NCI-H1930 (cell line): ENCODE results near the gene ZNF80.

Experiments
- DNase-seq, 2 experiments: peaks; one replicate each; lab custom pipeline; 2025; lab: John Stamatoyannopoulos, UW

Gene ZNF80

DNA sequence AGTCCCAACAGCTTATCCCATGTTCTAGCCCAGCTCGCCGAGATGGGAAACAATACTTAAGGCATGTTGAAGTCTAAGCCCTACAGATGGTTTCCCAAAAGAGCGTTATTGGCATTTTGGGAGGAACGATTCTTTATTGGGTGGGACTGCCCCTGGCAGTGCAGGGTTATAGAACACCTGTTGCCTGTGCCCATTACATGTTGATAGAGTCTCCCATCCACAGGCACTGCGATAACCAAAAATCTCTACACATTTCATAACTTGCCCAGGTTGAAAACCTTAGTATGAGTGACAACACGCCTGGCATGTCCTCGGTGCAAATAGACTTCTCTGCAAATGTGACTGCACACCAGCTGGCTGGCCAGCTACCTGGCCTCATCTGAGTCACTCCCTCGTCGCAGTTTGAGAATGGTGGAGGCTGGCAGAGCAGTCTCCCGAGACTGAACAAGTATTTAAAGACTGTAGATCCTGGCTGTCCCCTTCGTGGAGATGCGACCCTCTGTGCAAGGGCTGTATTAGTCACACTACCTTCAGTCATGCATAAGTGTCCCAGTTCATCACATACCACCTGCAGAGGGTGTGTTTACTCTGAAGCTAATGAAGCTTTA lies 18.7 kb downstream of the ZNF80 start:
- no peak for DNase-seq

- DNase-seq, result no peak
Measured at GRCh38 chr3:114218006-114218405, 19.4 kb downstream of the ZNF80 start.

DNA sequence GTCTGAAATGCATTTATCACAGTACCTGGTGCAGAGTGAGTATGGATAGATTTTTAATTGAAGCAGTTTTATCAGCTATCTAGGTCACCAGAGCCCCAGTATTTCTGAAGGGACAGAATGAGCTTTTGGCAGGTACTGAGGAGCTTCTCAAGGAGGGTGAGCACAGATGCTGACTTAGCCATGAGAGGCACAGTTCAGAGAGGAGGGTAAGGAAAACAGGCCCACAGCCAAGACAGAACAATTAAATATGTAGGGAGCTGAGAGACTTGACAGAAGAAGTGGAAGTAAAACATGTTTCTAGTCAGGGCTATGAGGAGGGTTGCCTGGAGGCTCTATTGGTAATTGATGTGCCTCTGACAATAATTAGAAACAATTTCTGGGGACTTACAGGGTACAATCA lies 20.1 kb downstream of the ZNF80 start:
- no peak for DNase-seq

GRCh38 chr3:114216186-114216970 lies 21.0 kb downstream of the ZNF80 start:
- DNase-seq, result no peak

DNA sequence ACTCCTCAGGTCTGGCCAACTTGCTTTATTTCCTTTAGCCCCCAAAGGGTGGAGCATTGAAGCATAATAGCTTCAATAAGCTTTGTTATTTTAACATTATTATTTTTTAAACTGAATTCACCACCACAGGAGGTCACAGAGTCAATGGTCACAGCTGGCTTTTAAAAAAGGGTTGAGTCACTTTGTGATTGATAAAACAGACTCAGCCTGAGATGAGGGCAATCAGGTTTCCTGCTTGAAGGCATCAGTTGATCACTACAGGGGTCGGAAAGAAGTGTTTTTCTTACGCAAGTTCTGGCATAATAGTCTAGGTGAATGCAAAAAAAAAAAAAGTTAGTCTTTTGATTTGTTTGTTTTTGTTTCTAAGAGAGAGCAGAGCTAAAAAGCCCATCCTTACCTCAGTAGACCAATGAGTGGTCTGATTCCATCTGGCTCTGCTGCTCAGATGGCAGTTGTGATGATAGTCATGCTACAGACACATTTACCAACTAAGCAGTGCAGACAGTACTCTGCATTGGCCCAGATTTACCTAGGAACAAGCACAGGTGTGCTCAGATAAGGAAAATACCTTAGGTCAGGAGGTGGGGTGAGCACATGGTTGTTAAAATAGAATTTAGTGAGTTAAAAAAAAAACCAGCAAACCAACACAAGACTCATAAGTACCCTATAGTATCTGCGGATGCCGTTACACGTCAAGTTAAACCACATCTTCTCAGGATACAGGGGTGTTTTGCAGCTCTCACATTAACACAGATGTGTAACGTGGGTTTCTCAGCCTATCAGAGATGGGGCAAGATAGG lies 22.6 kb downstream of the ZNF80 start:
- no peak for DNase-seq

- no peak for DNase-seq
Measured at GRCh38 chr3:114213627-114214541, 23.5 kb downstream of the ZNF80 start.

DNA sequence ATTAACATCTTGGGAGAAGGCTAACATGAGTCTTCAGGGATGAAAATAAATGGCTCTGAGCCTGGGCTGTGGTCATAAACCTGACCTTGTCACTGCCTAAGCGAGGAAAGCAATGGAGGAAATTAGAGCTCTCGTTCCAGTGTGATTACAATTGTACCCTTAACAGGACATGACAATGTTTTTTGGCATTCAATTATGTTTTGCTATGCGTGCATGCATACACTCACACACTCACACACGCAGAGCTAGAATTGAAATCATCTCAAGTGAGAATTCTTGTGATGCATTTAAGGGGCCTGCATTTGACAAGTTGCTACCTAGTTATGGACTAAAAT lies 24.1 kb downstream of the ZNF80 start:
- DNase-seq, result no peak

DNA sequence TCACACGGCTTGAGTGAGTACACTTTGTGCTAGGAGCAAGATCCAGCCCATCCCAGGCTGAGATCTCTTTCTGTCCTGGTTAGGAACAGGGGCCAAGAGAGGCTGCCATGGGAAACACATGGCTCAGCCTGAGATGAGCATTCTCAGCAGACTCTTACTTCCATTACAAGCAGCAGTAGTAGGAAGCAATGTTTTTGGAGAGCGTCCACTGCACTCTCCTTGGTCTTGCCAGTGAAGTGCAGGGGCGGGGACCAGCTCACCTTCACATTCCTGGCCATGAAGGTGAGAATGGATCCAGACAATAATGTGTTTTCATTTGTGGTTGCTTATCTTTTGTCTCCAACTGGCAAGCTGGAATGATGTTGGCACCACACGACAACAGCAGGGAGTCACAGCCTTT lies 24.7 kb downstream of the ZNF80 start:
- no peak for DNase-seq

DNA sequence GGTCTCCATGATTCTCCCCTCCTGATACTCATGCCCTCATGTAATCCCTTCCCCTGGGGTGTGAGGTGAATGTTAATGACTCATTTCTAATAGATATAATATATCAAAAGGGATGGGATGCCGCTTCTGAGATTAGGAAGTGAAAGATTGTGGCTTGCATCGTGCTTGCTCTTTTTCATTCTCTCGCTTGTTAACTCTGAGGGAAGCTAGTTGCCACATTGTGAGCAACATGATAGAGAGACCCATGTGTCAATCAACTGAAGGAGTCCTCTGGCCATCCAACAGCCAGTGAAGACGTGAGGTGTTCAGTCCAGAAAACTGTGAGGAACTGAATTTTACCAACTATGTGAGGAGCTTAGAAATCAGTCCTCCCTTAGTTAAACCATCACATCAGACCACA lies 29.6 kb downstream of the ZNF80 start:
- DNase-seq, result no peak

GRCh38 chr3:114206342-114206741 lies 31.0 kb downstream of the ZNF80 start:
- no peak for DNase-seq

DNA sequence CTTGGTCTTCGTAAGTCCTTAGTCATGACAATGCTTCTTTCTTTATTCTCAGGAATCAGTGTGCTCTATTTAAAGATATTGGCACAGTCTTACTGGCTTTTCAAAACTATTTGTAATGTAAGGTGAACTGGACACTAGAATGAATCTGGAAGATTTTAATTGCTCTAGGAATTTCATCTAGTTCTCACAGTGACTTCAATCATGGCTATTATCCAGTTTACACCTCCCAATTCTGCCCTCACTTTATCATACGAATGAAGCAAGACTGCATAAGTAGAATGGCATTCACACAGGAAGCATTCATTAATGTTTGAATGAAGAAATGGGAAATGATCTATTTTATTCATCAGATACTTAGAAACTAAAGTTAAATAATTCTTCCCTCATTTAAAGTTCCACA lies 31.8 kb downstream of the ZNF80 start:
- DNase-seq, result no peak

- DNase-seq, result no peak
Measured at GRCh38 chr3:114194750-114195149, 42.6 kb downstream of the ZNF80 start.

- no peak for DNase-seq
Measured at GRCh38 chr3:114192136-114192535, 45.2 kb downstream of the ZNF80 start.

DNA sequence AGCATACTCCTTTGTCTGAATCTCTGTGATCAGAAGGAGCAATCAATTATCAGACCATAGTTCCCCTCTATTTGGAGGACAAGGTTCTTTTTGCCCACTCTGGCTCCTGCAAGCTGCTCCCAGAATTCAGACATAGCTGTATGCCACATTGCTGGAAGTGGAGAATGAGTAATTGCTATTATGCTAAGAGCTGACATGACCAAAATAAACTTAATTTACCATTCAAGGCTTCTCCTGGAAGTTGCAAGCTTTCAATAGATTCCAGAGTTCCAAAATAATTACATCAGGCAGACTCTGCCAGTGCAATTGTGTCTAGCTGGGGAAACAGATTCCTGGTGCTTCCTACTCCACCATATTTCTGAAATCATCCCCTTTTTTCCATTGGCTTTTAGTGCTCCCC lies 50.9 kb downstream of the ZNF80 start:
- no peak for DNase-seq
